CD4-positive, alpha-beta T cell (primary cell): Measurements from ENCODE around the gene MAP1B. TPM values are rescaled to one million over a fixed set of nuclear protein-coding genes. Genes with fewer than 3 reads are reported as not detected.

Source experiments
- ATAC-seq: fragments of 200-7000 bp; cut with Tn5 transposase; one replicate; pipeline ENCODE4 v1.10.0; 2022; ENCODE audit warnings: mild to moderate bottlenecking; ENCODE audit not compliant: poor library complexity
- CTCF ChIA-PET: fragments of 350-600 bp; sonication (Branson Sonifier 250); formaldehyde crosslinking; loops from one replicate; lab custom pipeline; 2021; ENCODE audit warnings: antibody characterized with exemption, inconsistent platforms; lab: Charles Lee
- POLR2A ChIA-PET: fragments of 350-600 bp; sonication (Branson Sonifier 250); formaldehyde crosslinking; loops from one replicate; lab custom pipeline; 2021; ENCODE audit warnings: antibody characterized with exemption, inconsistent platforms; lab: Charles Lee
- DNase-seq, 14 experiments: peaks; one replicate each; pipeline ENCODE4 v3.0.0-alpha.2; 2013 to 2020; ENCODE audit warnings: mixed read lengths in 2 of 14
- H3K27ac ChIP-seq, 2 donors: one replicate each; pipeline versions ENCODE4 v1.5.1 to v1.7.0; 2013; ENCODE audit warnings: low read length in 2 of 2, low read depth in 1 of 2, mild to moderate bottlenecking in 1 of 2
- H3K27me3 ChIP-seq, 2 experiments: 1 replicate in 1 of 2; 2 replicates in 1 of 2; pipeline versions ENCODE4 v1.6.1 to v1.7.0; 2013; ENCODE audit warnings: low read length in 2 of 2, control low read depth in 1 of 2, mild to moderate bottlenecking in 1 of 2, moderate library complexity in 1 of 2; ENCODE audit not compliant: insufficient read depth in 2 of 2, control insufficient read depth in 1 of 2
- H3K36me3 ChIP-seq: one replicate; pipeline ENCODE4 v1.6.1; 2013; ENCODE audit warnings: low read length, control low read depth; ENCODE audit not compliant: insufficient read depth
- H3K4me1 ChIP-seq: one replicate; pipeline ENCODE4 v1.6.1; 2013; ENCODE audit warnings: low read length, control low read depth; ENCODE audit not compliant: insufficient read depth
- H3K4me3 ChIP-seq: one replicate; pipeline ENCODE4 v1.5.1; 2013; ENCODE audit warnings: mild to moderate bottlenecking, low read length, moderate library complexity
- H3K9me3 ChIP-seq, 2 experiments: 1 replicate in 1 of 2; 2 replicates in 1 of 2; pipeline versions ENCODE4 v1.6.1 to v1.7.0; 2013; ENCODE audit warnings: low read length in 2 of 2, mild to moderate bottlenecking in 2 of 2, control low read depth in 1 of 2, moderate library complexity in 1 of 2; ENCODE audit not compliant: control insufficient read depth in 1 of 2, insufficient read depth in 1 of 2
- H3K27ac Mint-ChIP-seq: one replicate; pipeline ENCODE4 v1.8.0; 2020; ENCODE audit warnings: mixed read lengths
- H3K27me3 Mint-ChIP-seq: one replicate; pipeline ENCODE4 v1.8.0; 2021; ENCODE audit warnings: mixed read lengths
- H3K36me3 Mint-ChIP-seq: one replicate; pipeline ENCODE4 v1.8.0; 2021; ENCODE audit warnings: low read depth, mixed read lengths
- H3K4me1 Mint-ChIP-seq: one replicate; pipeline ENCODE4 v1.8.0; 2021; ENCODE audit warnings: low read depth, mixed read lengths
- H3K4me3 Mint-ChIP-seq: one replicate; pipeline ENCODE4 v1.8.0; 2020; ENCODE audit warnings: mild to moderate bottlenecking, mixed read lengths
- H3K9me3 Mint-ChIP-seq: one replicate; pipeline ENCODE4 v1.8.0; 2020; ENCODE audit warnings: mixed read lengths
- CTCF ChIP-seq: fragments of 200-600 bp; IDR thresholded peaks from one replicate; pipeline ENCODE4 v1.8.0; 2022; ENCODE audit warnings: antibody characterized with exemption, mild to moderate bottlenecking
- intact Hi-C, 2 experiments: fragments of 100-400 bp; cut with DNase I in 1 of 2; cut with micrococcal nuclease in 1 of 2; formaldehyde crosslinking; loops; one replicate each; pipeline versions ENCODE4 v1.15.1 to v1.9.0; 2023 to 2025; cut with DNase I, micrococcal nuclease
- total RNA-seq, 174 experiments: library from RNA in 2 of 174; stranded (reverse) in 2 of 174; gene quantifications; one replicate each; pipeline ENCODE4 v1.2.3 and lab custom pipeline; 2021 to 2026

MAP1B gene
- total RNA-seq, 2 experiments from 2014 or later, result 0.03 to 0.06 TPM

GRCh38 chr5:72093217-72093616 is 14.1 kb upstream of the MAP1B start:
- ATAC-seq, result no peak
- H3K27ac Mint-ChIP-seq, result no peak overlapping the region
- peaks cover 40% of the 10 kb centered on the region for H3K27me3 Mint-ChIP-seq
- H3K27ac ChIP-seq, result no peak overlapping the region
- POLR2A ChIA-PET, result no interaction called here
- DNase-seq, result no peak
- no peaks in the 10 kb centered on the region for H3K36me3 Mint-ChIP-seq
- H3K27me3 ChIP-seq, result peaks cover 5 to 12% of the 10 kb centered on the region in 2 experiments
- H3K4me3 Mint-ChIP-seq, result no peak overlapping the region
- CTCF ChIA-PET, result no interaction called here
- no peaks in the 10 kb centered on the region for H3K4me1 Mint-ChIP-seq
- H3K9me3 Mint-ChIP-seq, result no peaks in the 10 kb centered on the region
- no peaks in the 10 kb centered on the region for H3K4me1 ChIP-seq
- no peaks in the 10 kb centered on the region for H3K9me3 ChIP-seq
- H3K36me3 ChIP-seq, result no peaks in the 10 kb centered on the region
- no peak for TF ChIP-seq CTCF
- no peak overlapping the region for H3K4me3 ChIP-seq
- intact Hi-C loops, result no loop called here

GRCh38 chr5:72093824-72094223 is 13.5 kb upstream of the MAP1B start:
- H3K36me3 ChIP-seq, result no peaks in the 10 kb centered on the region
- no peak overlapping the region for H3K27ac Mint-ChIP-seq
- POLR2A ChIA-PET, result no interaction called here
- DNase-seq, result no peak
- intact Hi-C loops, result no loop called here
- H3K4me1 Mint-ChIP-seq, result no peaks in the 10 kb centered on the region
- H3K9me3 ChIP-seq, result no peaks in the 10 kb centered on the region
- H3K4me1 ChIP-seq, result no peaks in the 10 kb centered on the region
- CTCF ChIA-PET, result no interaction called here
- no peaks in the 10 kb centered on the region for H3K9me3 Mint-ChIP-seq
- H3K4me3 ChIP-seq, result no peak overlapping the region
- no peak overlapping the region for H3K27ac ChIP-seq
- no peak overlapping the region for H3K4me3 Mint-ChIP-seq
- H3K27me3 ChIP-seq, result peaks cover 5 to 7% of the 10 kb centered on the region in 2 experiments
- ATAC-seq, result no peak
- TF ChIP-seq CTCF, result no peak
- no peaks in the 10 kb centered on the region for H3K36me3 Mint-ChIP-seq
- peaks cover 42% of the 10 kb centered on the region for H3K27me3 Mint-ChIP-seq

- no peak for TF ChIP-seq CTCF
- no peaks in the 10 kb centered on the region for H3K36me3 ChIP-seq
- no peak overlapping the region for H3K27ac Mint-ChIP-seq
These were observed 10.6 kb upstream of the MAP1B start for GRCh38 chr5:72096602-72097188.

More at GRCh38 chr5:72096602-72097188, 10.6 kb upstream of the MAP1B start:
- Mint-ChIP-seq H3K9me3 (no peaks in the 10 kb centered on the region), H3K36me3 (no peaks in the 10 kb centered on the region), H3K27me3 (peaks cover 63% of the 10 kb centered on the region), H3K4me3 (no peak overlapping the region), H3K4me1 (no peaks in the 10 kb centered on the region)
- DNase-seq (no peak), ATAC-seq (no peak)
- Histone ChIP-seq H3K4me1 (no peaks in the 10 kb centered on the region), H3K27me3 (peaks cover 5 to 10% of the 10 kb centered on the region in 2 experiments), H3K4me3 (no peak overlapping the region), H3K9me3 (no peaks in the 10 kb centered on the region), H3K27ac (no peak overlapping the region)
- POLR2A ChIA-PET, result interaction anchor here (0.7 kb wide), 1 partner anchor 407 kb away, joined by 3 read pairs; no protein-coding TSS in a partner anchor
- CTCF ChIA-PET, result no interaction called here
- intact Hi-C loops, result no loop called here
